ENCODE measurements around the gene ETV4. TPM values are rescaled to one million over a fixed set of nuclear protein-coding genes. Genes with fewer than 3 reads are reported as not detected.

ETV4 gene
- total and polyA plus RNA-seq, 2 of the 13 experiments (the other 11 are each of a cell fraction or from before 2014, with no cell fraction given), result 128 to 330 TPM

- Histone ChIP-seq H3K4me2 (ENCODE audit: low read depth, low read length) (peak overlapping the region; percentile 29), H4K20me1 (ENCODE audit: insufficient read depth, low read length) (no peaks in the 10 kb centered on the region), H3K79me2 (ENCODE audit: insufficient read depth, low read length) (peaks cover 10% of the 10 kb centered on the region), H3K27ac (ENCODE audit: extremely low read length, insufficient read depth, low read length) (peak overlapping the region; percentile 96), H3K36me3 (replicated peaks in 1 of 2; ENCODE audit: control insufficient read depth in 1 of 2, insufficient read depth in 2 of 2, low read length in 2 of 2) (peaks cover 25 to 62% of the 10 kb centered on the region in 2 experiments), H3K4me3 (replicated peaks in 1 of 3; ENCODE audit: insufficient read depth in 1 of 3, low read depth in 2 of 3, low read length in 3 of 3) (no peak overlapping the region), H3K9me3 (ENCODE audit: low read length) (no peaks in the 10 kb centered on the region), H3K4me1 (ENCODE audit: insufficient read depth, low read length) (peaks cover 68% of the 10 kb centered on the region), H3K9ac (ENCODE audit: insufficient read depth, low read depth, low read length) (peak overlapping the region; percentile 19; the same call in 1 of the 2 replicates), H2AFZ (ENCODE audit: low read length) (no peak overlapping the region), H3K27me3 (ENCODE audit: control insufficient read depth in 1 of 2, insufficient read depth in 2 of 2, low read length in 2 of 2) (no peaks in the 10 kb centered on the region)
- no peak for DNase-seq (ENCODE audit: low spot score)
- intact Hi-C loops (cut with micrococcal nuclease; ENCODE audit: unreplicated experiment), result loop anchor here (10.0 kb wide), 1 partner anchor 240 kb away; no protein-coding TSS in a partner anchor
- ATAC-seq, result peak; percentile 1
- ChIA-PET POLR2A (interaction anchor here (1.2 to 23.9 kb wide), 11 partner anchors 25 to 247 kb away, joined by 3 to 1546 read pairs (median 8); partner anchors contain the start of genes ARL4D and ETV4), CTCF (ENCODE audit: low intra/inter-chr PET ratio, low total read pairs) (no interaction called here)
- no peak for FAIRE-seq
- no TSS peak for BruUV-seq (replicated peaks)
- in situ Hi-C loops (cut with HindIII; ENCODE audit: extremely low pct_ligation_motif_present, low pct_unique_long_range_greater_than_20kb), result loop anchor here (5.0 kb wide), 1 partner anchor 47 kb away; no protein-coding TSS in a partner anchor
- WGBS (ENCODE audit: low lambda C conversion rate), result 84% methylated on average over 8 of the region's 8 CpGs
- TF ChIP-seq ZNF407 (CRISPR knock-in tag; IDR thresholded peaks at IDR 0.05; ENCODE audit: not compliant biosample characterization) (no peak), ZBTB21 (CRISPR knock-in tag; IDR thresholded peaks at IDR 0.05) (no peak), THAP7 (CRISPR knock-in tag; IDR thresholded peaks at IDR 0.05) (0 out of 2 replicates have a peak, but pooled peaks have one; percentile 51), NFIB (CRISPR knock-in tag; IDR thresholded peaks at IDR 0.05; ENCODE audit: borderline replicate concordance) (0 out of 2 replicates have a peak, but pooled peaks have one; percentile 54), ZNF883 (CRISPR knock-in tag; IDR thresholded peaks at IDR 0.05; ENCODE audit: not compliant biosample characterization) (peak; percentile 15), ZNF772 (CRISPR knock-in tag; IDR thresholded peaks at IDR 0.05) (no peak), TGIF2 (CRISPR knock-in tag; IDR thresholded peaks at IDR 0.05) (no peak), FOXM1 (CRISPR knock-in tag; IDR thresholded peaks at IDR 0.05) (no peak), LBX2 (CRISPR knock-in tag; IDR thresholded peaks at IDR 0.05; ENCODE audit: borderline replicate concordance) (no peak), MATR3 (CRISPR knock-in tag; IDR thresholded peaks at IDR 0.05) (no peak), HMG20B (CRISPR knock-in tag; conservative IDR thresholded peaks at IDR 0.05) (no peak), ZFP36L1 (CRISPR knock-in tag; IDR thresholded peaks at IDR 0.05) (no peak)
Observed at GRCh38 chr17:43524945-43525575, 21.1 kb downstream of the ETV4 start.
